Activated CD8-positive, alpha-beta memory T cell treated with anti-CD3 and anti-CD28 coated beads, Interleukin-2, amount 50 U/mL, for 24 hours (primary cell): ENCODE data around the gene IKZF3.
"Not testable (repeated sequence)": the region's sequence is repeated elsewhere in the genome, so short reads cannot be mapped to it uniquely, and the experiment has no call there.

Source experiments
- DNase-seq: peaks from one replicate; pipeline ENCODE4 v3.0.0-alpha.2; 2020; ENCODE audit errors: extremely low read depth

Gene IKZF3

GRCh38 chr17:39738983-39739884 is 124.9 kb downstream of the IKZF3 start:
- DNase-seq: no peak

- peak; percentile 30 for DNase-seq
Observed at GRCh38 chr17:39738568-39738901, 125.6 kb downstream of the IKZF3 start.

GRCh38 chr17:39737760-39738567 is 126.1 kb downstream of the IKZF3 start, which contains the start of gene GRB7:
TSS of gene GRB7 (plus strand) at chr17:39737938. CDS start at chr17:39742302, 4,364 bp downstream.
- DNase-seq: no peak

- DNase-seq: no peak
Observed at GRCh38 chr17:39737206-39737759, 126.8 kb downstream of the IKZF3 start.

- no peak for DNase-seq
Observed at GRCh38 chr17:39736319-39737165, 127.6 kb downstream of the IKZF3 start.

GRCh38 chr17:39735882-39736281 is 128.2 kb downstream of the IKZF3 start:
- DNase-seq: no peak

GRCh38 chr17:39732586-39732985 is 131.5 kb downstream of the IKZF3 start:
- DNase-seq: no peak

- DNase-seq: peak; percentile 72
Observed at GRCh38 chr17:39730095-39730921, 133.8 kb downstream of the IKZF3 start, which contains the start of gene MIEN1. TSS of gene MIEN1 (minus strand) at chr17:39730532. CDS start at chr17:39730495, 37 bp downstream.

- no peak for DNase-seq
Observed at GRCh38 chr17:39729280-39729851, 134.7 kb downstream of the IKZF3 start.

GRCh38 chr17:39727556-39727955 is 136.6 kb downstream of the IKZF3 start:
- no peak for DNase-seq

GRCh38 chr17:39726617-39727016 is 137.5 kb downstream of the IKZF3 start:
- DNase-seq: no peak

- DNase-seq: not testable (repeated sequence)
Observed at GRCh38 chr17:39725923-39726322, 138.2 kb downstream of the IKZF3 start.

- DNase-seq: no peak
Observed at GRCh38 chr17:39724731-39725130, 139.4 kb downstream of the IKZF3 start.

- no peak for DNase-seq
Observed at GRCh38 chr17:39722965-39723848, 140.9 kb downstream of the IKZF3 start.

- DNase-seq: no peak
Observed at GRCh38 chr17:39722104-39722503, 142.0 kb downstream of the IKZF3 start.

- DNase-seq: no peak
Observed at GRCh38 chr17:39719563-39720355, 144.4 kb downstream of the IKZF3 start.

- DNase-seq: no peak
Observed at GRCh38 chr17:39717660-39718059, 146.5 kb downstream of the IKZF3 start.

- DNase-seq: no peak
Observed at GRCh38 chr17:39716879-39717536, 147.1 kb downstream of the IKZF3 start.
